ENCODE data around the gene LILRB3.
A peak's percentile ranks its signal among the peaks of the same experiment; 100 is the strongest.
"Not testable (repeated sequence)": the region's sequence is repeated elsewhere in the genome, so short reads cannot be mapped to it uniquely, and the experiment has no call there.

Gene LILRB3

DNA sequence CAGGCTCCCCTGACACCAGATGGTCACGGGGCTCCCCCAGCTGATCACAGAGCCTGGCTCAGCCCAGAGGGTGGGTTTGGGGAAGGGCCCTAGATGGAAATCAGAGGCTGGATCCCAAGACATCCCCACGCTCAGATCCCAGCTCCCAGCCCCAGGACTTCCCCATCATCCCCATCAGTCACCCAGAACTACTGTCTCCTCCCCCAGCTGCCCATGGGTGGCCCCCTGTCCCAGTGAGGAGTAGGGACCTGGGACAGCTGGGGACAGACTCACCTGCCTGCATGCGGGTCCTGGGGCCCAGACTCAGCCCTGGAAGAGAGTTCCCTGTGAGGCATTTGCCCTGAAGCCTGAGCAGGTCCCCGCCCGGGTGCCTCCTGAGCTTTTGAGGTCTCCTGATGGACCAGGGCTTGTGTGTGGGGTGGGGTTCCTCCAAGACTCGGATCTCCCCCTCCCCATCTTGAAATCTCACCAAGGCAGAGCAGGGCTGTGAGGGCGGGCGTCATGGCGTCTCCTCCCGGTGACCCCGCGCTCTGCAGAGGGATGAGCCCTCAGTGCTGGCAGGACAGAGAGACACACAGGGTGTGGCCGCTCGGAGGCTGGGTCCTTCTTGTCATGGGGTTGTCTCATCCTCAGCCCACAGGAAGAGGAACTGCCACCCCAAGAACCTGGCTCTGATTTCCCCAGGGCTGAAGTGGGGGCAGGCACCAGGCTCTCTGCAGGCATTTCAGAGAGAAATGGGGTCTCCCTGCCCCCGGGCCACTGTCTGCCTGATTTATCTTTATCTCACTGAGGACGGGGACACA is at the start of gene LILRB3:
Gene LILRB3, minus strand, starts transcription at position 534 of the 803 bp plus-strand sequence. Its CDS starts 31 bp downstream, at position 503.
- not testable (repeated sequence) for DNase-seq (ENCODE audit: low read depth, low spot score)

DNA sequence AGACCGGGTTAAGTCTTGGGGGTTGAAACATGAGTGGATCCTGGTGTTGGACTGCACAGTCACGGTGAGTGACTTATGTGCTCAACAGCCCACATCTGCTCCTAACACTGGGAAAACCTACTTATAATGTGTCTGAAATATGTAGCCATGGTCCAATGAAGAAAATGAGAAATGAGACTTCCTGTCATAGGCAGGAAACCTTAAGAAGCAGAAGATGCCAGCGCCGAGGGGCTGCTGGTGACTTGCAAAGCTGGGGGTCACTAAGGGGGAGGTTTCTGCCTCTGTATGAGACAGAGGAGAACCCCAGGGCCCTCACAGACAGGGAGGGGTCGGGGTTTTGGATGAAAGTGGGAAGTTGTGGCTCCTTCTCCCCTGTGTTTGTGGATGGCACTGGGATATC is 49.4 kb upstream of the LILRB3 start:
- DNase-seq (ENCODE audit: low read depth, low spot score): not testable (repeated sequence)

DNA sequence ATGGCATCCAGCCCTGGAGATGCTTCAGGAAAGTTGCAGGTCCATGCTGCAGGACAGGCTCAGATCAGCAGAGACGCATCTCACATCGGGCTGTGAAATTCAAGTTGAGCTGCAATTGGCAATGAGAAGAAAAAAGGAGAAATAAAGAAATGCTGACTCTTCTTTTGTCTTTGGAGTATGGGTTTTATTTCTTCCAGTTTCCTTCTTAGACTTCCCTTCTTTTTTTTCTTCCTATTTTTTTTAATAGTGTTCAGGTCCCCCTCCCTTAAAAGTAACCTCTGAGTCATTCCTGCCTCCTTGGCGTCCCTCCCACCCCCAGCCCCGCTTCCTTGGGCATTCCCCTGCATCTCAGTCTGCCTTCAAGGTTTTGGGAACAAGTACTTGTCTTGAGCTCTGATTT is 48.8 kb upstream of the LILRB3 start:
- not testable (repeated sequence) for DNase-seq (ENCODE audit: low read depth, low spot score)

DNA sequence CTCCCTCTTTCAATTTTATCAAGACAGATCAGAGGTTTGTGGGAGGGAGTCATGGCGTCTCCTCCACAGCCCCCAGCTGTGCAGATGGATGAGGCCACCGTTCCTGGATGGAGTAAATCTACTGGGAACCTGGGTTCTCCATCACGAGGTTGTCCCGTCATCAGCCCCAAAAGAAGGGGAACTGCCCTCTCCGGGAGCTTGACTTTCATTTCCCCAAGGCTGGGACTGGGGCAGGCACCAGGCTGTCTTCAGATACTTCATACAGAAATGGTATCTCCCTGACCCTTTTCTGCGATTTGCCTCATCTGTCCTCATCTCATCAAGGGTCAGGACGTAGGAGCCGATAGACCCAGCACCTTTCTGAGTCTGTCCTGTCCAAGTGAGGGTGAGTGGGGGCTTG is 48.3 kb upstream of the LILRB3 start:
- no peak for DNase-seq (ENCODE audit: low read depth, low spot score)

DNA sequence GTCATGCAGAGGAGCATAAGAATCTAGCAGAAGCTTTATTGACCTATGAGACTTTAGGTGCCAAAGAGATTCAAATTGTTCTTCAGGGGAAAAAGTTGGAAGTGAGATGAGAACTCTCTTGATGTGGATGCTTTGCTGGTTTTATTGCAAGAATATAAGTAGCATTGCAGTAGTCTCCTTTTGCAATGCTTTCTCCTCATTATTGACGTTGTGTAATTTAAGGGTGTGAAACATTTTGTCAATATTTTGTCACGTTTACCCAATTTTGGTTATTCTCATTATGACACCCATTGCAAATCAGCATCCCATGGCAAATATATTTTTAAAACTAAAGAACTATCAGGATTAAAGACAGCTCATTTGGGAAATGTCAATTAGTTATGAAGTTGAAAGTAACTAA is 46.1 kb upstream of the LILRB3 start:
- DNase-seq (ENCODE audit: low read depth, low spot score): no peak

DNA sequence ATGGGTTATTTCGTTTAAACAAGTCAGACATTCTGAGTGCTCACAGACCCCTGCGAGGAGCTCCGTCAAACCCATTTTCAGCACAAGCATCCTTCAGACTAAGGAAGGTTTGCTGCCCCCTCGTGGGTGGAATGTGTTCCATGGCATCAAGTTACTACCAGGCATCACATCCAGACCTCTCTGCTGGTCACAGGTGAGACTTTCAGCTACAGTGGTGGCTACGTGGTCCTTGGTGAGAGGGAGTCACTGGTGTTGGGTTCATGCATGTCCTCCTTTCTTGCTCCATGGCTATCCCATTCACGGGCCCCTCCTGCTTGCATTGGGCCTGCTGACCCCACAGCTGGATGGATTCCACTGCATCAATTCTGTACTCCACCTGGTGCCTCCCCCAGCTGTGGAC is 43.3 kb upstream of the LILRB3 start:
- DNase-seq (ENCODE audit: low read depth, low spot score): peak; percentile 45

DNA sequence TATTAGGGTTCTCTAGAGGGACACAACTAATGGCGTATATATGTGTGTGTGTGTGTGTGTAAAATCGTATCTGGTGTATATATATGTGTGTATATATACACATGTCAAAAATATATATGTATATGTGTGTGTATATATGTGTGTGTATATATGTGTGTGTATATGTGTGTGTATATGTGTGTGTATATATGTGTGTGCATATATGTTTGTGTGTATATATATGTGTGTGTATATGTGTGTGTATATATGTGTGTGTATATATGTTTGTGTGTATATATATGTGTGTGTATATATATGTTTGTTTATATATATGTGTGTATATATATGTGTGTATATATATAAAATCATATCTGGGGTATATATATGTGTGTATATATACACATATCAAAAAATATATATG is 39.7 kb upstream of the LILRB3 start:
- no peak for DNase-seq (ENCODE audit: low read depth, low spot score)

DNA sequence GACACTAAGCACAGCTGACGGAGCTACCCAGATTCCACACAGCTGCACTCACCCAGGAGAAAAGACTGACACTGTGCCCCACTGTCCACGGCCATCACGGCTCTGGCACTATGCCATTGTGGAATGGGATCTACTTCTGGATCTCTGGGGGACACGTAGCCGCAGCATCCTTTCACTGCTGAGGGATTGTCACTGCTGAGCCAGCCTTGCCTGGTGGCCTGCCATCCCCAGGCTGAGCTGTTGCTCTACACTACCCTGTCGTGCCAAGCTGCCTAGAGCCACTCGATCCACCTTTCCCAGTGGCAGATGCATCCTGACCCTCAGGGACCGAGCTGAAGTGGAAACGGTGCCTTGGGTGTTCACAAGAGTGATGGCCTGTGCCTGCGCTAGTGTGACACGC is 39.3 kb upstream of the LILRB3 start:
- no peak for DNase-seq (ENCODE audit: low read depth, low spot score)

DNA sequence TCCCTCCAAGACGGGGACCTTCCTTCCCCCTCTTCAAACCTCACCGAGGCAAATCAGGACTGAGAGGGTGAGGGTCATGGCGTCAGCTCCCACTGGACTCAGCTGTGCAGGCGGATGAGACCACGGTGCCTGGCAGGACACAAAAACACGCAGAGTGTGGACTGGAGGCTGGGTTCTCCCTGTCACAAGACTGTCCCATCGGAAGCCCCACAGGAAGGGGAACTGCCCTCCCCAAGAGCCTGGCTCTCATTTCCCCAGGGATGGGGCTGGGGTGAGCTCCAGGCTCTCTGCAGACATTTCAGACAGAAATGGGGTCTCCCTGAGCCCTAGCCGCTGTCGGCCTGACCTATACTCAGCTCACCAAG is 34.3 kb upstream of the LILRB3 start, which contains the start of gene LILRB5:
Gene LILRB5, minus strand, starts transcription at position 158 of the 365 bp plus-strand sequence. Its CDS starts 80 bp downstream, at position 78.
- DNase-seq (ENCODE audit: low read depth, low spot score): no peak

DNA sequence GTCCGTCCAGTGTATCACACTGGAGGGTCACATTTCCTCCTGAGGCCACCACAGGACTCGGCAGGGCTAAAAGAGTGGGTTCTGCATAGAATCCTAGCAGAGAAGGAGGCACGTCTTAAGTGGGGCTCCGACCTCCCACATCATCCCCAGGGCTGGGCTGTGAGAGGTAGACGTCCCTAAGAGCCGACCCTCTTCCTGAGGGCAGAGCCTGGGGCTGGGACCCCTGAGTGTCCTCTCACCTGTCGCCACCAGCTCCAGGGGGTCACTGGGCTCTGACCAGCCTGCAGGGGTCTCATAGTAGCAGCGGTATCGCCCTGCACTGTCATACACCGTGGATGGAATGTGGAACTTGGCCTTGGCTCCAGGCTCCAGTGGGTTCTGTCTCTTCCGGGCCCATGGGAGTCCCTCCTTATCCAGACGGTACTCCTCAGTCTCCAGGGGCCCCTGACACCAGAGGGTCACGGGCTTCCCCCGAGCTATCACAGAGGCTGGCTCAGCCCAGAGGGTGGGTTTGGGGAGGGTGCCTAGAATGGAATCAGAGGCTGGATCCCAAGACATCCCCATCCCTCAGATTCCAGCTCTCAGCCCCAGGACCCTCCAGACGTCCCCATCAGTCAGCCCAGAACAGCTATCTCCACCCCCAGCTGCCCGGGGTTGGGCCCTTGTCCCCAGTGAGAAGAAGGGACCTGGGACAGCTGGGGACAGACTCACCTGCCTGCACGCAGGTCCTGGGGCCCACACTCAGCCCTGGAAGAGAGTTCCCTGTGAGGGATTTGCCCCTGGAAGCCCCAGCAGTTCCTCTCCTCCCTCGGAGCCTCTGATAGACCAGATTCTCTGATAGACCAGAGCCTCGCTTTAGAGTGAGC is 33.7 kb upstream of the LILRB3 start:
- no peak for DNase-seq (ENCODE audit: low read depth, low spot score)

DNA sequence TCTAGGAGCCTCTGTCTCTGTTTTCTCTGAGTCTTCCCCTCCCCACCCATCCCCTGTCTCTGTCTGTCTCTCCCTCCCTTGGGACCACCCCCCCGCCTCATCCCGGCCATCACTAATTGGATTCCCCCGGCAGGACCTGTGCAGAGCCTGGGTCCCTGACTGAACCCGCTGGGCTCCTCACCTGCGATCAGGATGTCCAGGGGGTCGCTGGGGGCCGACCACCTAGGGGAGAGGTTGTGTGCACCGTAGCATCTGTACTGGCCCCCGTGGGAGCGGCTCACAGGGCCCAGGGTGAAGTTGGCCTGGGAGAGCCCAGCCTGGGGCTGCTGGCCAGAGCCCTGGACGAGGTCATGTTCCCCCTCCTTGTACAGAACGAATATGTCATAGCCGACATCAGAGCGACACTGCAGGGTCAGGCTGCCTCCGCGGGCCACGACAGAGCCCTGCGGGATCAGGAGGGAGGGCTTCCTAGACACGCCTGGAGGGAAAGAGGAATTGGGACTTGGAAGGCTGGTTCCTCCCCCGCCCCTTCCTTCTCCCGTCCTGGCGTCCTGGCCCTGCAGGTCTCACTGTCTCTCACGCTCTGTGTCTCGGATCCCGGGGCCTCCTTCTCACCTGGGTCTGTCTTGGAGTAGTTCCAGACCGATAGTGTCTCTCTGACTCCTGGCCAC is 32.4 kb upstream of the LILRB3 start:
- DNase-seq (ENCODE audit: low read depth, low spot score): no peak

DNA sequence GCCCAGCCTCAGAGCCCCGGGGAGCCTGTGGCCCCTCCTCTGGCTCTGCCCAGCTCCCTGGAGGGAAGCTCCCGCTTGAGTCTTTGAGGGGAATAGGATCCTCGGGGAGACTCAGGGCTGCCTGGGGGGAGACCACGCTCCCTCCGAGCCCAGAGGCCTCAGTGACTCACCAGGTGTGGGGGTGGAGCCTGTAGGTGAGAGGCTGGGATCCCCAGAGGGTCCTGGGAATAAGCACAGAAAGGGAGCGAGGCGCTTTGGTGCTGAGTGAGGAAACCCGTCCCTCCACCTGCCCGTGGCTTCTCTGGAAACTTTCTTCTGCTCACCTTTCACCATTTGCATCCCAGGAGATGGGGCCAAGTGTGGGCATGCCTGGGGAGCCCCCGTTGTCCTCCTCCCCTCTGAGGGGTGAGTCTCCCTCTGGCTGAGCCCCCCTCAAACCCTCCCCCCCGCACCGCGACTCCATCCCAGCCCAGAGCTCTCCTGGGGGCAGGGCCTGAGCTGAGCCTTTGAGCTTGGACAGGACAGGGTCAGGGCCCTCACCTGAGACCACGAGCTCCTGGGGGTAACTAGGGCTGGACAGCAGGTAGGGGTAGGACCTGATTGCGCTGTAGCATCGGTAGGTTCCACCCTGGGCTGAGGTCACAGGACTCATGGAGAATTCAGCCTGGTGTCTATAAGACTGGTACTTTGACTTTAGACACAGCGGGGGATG is 31.5 kb upstream of the LILRB3 start:
- no peak for DNase-seq (ENCODE audit: low read depth, low spot score)

DNA sequence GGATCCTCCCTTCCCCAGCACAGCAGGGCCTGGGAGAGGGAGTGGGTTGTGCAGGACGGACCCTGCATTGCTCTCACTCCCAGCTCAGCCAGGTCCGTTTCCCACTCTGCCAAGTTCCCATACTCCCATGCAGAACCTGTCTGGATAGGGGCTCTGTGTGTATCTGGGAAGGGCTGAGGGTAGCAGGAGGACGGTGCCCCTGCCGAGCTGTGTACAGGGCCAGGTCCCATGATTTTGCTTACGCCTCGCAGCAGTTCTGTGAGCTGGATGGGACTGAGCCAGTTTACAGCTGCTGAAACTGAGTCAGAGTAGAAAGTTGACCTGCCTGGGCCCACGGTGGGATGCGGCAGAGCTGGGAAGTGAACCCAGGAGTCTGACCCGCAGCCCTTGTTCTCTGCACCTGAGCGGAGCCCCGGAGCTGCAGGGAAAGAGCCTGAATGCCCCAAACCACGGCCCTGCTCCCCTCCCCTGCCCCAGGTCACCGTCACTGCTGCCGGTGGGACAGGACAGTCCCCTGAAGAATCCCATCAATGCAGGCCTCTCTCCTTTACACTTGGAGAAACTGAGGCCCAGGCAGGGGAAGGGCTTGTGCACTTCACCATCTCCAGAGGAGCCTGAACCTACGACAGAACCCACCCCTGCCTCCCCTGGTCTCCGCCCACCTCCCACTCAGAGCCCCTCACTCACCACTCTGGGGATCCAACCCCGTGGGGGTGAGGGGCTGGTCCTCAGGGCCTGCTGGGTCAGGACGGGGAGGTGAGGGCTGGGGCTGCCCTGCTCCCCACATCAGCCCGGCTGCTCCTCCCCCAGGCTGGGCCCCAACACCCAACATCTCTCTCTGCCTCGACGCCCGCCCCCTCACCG is 30.8 kb upstream of the LILRB3 start:
- no peak for DNase-seq (ENCODE audit: low read depth, low spot score)

DNA sequence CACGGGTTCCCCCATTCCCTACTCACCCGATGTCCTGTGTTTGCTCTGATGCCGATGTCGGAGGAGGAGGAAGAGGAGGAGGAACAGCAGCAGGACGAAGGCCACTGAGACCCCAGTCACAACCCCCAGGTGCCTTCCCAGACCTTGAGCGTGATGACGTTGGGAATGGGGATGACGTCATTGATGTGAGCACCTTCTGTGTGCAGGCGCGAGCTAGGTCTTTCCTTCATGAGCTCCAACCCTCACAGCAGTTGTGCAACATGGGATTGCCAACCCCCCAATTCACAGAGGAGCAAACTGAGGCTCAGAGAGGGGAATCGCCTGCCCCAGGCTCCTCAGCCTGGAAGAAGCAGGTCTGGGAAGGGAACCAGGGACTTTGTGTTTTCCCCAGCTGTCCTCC is 30.0 kb upstream of the LILRB3 start:
- DNase-seq (ENCODE audit: low read depth, low spot score): no peak

DNA sequence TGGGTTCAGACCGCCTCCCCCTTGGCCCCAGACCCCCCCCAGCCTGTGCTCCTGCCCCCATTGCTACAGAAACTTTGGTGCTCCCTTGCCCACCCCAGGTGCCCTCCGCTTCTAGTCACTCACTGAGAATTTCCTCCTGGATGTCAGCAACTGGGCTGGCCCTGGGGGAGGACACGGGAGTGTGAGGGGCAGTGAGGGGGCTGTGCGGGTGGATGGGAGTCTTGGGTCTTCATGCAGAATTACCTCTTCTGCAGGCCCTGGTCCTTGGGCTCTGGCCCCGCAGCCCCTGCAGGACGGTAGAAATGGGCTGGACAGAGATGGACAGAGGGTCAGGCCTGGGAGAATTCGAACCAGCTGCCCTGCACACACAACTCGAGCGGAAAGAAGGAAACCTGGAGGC is 29.4 kb upstream of the LILRB3 start:
- DNase-seq (ENCODE audit: low read depth, low spot score): no peak

DNA sequence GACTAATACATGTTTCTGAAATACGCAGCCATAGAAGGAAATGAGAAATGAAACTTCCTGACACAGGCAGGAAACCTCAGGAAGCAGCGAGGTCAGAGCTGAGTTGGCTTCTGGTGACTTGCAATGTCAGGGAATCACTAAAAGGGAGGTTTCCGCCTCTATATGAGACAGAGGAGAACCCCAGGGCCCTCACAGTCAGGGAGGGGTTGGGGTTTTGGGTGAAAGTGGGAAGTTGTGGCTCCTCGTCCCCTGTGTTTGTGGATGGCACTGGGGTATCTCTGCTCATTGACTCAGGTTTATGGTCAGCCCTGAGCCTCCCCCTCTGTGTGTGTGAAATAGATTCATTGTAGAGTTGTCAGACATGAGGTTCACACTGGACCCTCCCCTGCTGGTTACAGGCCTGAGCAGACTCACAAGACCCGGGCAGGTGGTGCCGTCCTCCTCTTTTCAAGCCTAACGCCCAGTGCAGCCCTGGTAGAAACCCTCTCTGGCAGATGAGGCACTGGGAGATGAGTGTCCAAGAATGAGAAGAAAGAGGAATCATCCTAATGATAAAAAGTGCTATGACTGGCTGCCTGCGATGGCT is 25.3 kb upstream of the LILRB3 start:
- DNase-seq (ENCODE audit: low read depth, low spot score): no peak

DNA sequence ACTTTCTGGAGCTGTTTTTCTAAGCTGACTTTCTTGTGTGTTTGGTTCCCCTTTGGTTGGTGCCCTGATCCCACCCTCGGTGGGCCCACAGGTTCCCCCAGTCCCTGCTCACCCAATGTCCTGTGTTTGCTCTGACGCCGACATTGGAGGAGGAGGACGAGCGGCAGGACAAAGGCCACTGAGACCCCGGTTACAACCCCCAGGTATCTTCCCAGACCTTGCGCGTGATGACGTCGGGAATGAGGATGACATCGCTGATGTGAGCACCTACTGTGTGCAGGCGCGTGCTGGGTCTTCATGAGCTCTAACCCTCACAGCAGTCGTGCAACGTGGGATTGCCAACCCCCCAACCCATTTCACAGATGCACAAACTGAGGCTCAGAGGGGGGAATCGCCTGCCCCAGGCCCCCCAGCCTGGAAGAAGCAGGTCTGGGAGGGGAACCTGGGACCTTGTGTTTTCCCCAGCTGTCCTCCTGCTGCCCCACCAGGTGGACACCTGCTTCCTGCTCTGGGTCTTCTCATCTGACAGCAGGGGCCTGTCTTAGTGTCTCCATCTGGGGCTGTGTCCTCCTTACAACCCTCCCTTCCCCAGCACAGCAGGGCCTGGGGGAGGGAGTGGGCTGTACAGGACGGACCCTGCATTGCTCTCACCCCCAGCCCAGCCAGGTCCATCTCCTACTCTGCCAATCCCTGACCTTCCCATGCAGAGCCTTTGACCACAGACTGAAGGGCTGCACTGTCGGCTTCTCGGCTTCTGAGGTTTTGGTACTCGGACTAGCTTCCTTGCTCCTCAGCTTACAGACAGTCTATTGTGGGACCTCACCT is 24.5 kb upstream of the LILRB3 start:
- DNase-seq (ENCODE audit: low read depth, low spot score): no peak

DNA sequence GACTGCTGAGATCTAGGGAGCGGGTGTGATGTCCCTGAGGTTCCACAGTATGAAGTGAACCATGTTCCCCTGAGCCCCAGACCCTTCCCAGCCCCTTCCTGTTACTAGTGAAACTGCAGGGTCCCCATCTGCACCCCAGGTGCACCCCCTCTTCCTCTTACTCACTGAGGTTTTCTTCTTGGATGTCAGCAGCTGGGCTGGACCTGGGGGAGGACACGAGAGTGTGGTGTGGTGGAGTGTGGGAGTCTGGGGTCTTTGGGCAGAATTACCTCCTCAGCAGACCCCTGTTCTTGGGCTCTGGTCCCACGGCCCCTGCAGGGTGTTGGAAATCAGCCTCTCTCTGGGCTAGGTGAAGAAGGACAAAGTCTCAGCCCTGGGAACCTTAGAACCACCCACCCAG is 23.1 kb upstream of the LILRB3 start:
- DNase-seq (ENCODE audit: low read depth, low spot score): no peak

DNA sequence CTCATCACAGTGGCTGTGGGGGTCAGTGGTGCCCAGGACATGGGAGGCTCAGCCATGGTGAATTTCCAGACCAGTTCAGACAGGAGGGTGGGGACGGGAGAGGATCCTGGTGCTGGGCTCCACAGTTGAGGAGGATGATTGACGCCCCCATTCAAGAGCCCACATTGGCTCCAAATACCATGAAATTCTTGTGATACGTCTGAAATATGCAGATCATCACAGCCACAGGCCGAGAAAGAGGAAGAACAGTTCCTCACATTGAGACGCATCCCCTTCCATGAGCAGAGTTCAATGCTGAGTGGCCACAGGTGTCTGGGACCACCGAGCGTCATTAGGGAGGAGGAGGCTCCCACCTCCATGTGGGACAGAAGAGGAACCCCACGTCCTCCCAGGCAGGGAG is 21.0 kb upstream of the LILRB3 start:
- DNase-seq (ENCODE audit: low read depth, low spot score): not testable (repeated sequence)

Measured in smooth muscle cell of the brain vasculature (primary cell).